Endothelial cell of umbilical vein (primary cell): ENCODE results near the gene CLEC4E.

Experiments
- MYC ChIP-seq: IDR thresholded peaks from one replicate; pipeline ENCODE4 v1.6.1; 2011; ENCODE audit warnings: mild to moderate bottlenecking, low read depth, low read length
- POLR2A ChIP-seq: IDR thresholded peaks from 2 replicates; pipeline ENCODE4 v1.6.1; 2012; ENCODE audit warnings: low read depth, mild to moderate bottlenecking, control low read depth, low read length
- POLR2AphosphoS5 ChIP-seq: IDR thresholded peaks from 2 replicates; pipeline ENCODE4 v1.6.1; 2012; ENCODE audit warnings: low read depth, mild to moderate bottlenecking, control low read depth, low read length, moderate library complexity; ENCODE audit not compliant: insufficient read depth
- TF ChIP-seq, protein P1 (sequence below), 2 donors: IDR thresholded peaks; 1 replicate in 1 of 2; 2 replicates in 1 of 2; pipeline ENCODE4 v1.5.1; 2011; ENCODE audit warnings: low read length in 2 of 2, mild to moderate bottlenecking in 2 of 2, moderate library complexity in 2 of 2, control low read depth in 1 of 2, inconsistent platforms in 1 of 2, low read depth in 1 of 2; ENCODE audit not compliant: insufficient read depth in 1 of 2; ENCODE audit errors: extremely low read depth in 1 of 2
- TF ChIP-seq, protein P2 (sequence below): IDR thresholded peaks from 2 replicates; pipeline ENCODE4 v1.6.1; 2011; ENCODE audit not compliant: insufficient read depth, insufficient read length

DNA sequence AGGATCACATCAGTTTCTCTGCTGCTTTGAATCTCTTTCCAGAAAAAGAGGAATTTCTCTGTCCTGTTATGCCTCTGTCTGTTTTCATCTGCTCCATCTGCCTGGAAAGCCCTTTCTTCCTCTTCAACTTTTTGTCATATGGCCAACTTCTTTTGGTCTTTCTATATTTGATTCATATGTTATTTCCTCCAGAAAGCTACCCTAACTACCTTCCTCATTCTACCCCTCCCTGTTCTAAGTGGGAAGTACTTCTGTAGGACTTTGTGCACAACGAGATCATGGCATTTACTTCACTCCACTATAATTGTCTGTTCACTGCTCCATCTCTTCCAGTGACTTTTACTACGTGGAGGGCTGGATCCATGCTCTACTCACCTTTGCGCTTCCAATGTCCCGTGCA lies 21.5 kb downstream of the CLEC4E start:
- TF ChIP-seq, protein P1, sequence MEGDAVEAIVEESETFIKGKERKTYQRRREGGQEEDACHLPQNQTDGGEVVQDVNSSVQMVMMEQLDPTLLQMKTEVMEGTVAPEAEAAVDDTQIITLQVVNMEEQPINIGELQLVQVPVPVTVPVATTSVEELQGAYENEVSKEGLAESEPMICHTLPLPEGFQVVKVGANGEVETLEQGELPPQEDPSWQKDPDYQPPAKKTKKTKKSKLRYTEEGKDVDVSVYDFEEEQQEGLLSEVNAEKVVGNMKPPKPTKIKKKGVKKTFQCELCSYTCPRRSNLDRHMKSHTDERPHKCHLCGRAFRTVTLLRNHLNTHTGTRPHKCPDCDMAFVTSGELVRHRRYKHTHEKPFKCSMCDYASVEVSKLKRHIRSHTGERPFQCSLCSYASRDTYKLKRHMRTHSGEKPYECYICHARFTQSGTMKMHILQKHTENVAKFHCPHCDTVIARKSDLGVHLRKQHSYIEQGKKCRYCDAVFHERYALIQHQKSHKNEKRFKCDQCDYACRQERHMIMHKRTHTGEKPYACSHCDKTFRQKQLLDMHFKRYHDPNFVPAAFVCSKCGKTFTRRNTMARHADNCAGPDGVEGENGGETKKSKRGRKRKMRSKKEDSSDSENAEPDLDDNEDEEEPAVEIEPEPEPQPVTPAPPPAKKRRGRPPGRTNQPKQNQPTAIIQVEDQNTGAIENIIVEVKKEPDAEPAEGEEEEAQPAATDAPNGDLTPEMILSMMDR (IDR thresholded peaks at IDR 0.05; ENCODE audit: extremely low read depth in 1 of 2, insufficient read depth in 1 of 2, low read depth in 1 of 2, low read length in 2 of 2), result no peak
- TF ChIP-seq MYC (no peak), POLR2A (no peak), POLR2AphosphoS5 (no peak)
- TF ChIP-seq, protein P2, sequence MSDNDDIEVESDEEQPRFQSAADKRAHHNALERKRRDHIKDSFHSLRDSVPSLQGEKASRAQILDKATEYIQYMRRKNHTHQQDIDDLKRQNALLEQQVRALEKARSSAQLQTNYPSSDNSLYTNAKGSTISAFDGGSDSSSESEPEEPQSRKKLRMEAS, result no peak
